Right ventricle myocardium inferior (tissue), 1 donor: ENCODE results near the gene TMEM8B. TPM values are rescaled to one million over a fixed set of nuclear protein-coding genes. Genes with fewer than 3 reads are reported as not detected.
"Not testable (repeated sequence)": the region's sequence is repeated elsewhere in the genome, so short reads cannot be mapped to it uniquely, and the experiment has no call there.

Experiments used
- ATAC-seq: fragments of 200-7000 bp; cut with Tn5 transposase; one replicate; pipeline ENCODE4 v1.9.1; 2020; ENCODE audit warnings: mild to moderate bottlenecking, moderate library complexity
- DNase-seq: peaks from one replicate; pipeline ENCODE4 v3.0.0; 2021; ENCODE audit errors: missing footprints
- intact Hi-C: fragments of 100-400 bp; cut with DNase I; formaldehyde crosslinking; loops from one replicate; pipeline ENCODE4 v1.11.0; 2022
- total RNA-seq: library from RNA; stranded (reverse); fragmentation: NEBNext Ultra II Directional; extraction: Animal tissue kit (Norgen Biotek cat#: 25700); gene quantifications from one replicate; pipeline ENCODE4 v1.2.1, GENCODE V29; 2021
- donor health status: DM: no; HTN: yes; CAD: no; lungs with severe emphysema.

Gene TMEM8B
- total RNA-seq, 1 donor from 2014 or later = 13.8 TPM

DNA sequence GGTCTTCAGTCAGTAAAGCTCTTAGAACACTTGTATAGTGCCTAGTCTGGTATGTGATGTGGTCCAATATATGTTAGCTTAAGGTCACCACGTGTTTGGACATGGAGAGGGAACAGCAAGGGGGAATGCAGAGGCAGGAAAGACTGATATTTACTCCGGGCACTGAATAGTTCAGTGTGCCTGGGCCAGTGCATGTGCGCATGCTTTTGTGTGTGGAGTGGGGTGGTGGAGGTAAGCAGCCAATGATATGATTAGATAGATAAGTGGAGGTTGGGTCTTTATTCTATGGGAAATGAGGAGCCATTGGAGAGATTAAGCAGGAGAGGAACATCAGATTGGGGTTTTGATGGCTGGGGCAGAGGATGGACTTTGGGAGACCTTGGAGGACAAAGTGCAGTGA is 27.2 kb downstream of the TMEM8B start:
- DNase-seq = no peak
- ATAC-seq = no peak
- intact Hi-C loops = no loop called here

DNA sequence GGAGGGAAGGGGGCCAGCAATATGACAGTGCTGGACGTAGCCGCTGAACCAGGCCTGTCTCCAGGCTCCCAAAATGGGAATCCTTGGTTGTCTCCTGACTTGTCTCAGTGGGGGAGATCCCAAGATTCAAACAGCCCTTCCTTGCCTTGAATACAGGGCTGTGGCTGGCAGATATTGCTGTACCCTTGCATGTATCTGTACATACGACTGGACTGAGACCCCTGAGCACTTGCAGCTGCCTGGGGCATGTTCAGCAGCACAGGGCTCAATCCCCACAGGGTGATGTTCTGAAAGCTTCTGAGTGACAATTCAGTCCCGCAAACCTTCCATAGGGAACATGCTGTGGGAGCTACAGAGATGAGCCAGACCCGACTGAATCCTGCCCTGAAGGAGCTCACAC is 27.9 kb downstream of the TMEM8B start:
- intact Hi-C loops = no loop called here
- ATAC-seq = no peak
- no peak for DNase-seq

- intact Hi-C loops = no loop called here
- ATAC-seq (no peak), DNase-seq (no peak)
Measured at GRCh38 chr9:35858458-35858857, 29.4 kb downstream of the TMEM8B start.

GRCh38 chr9:35859310-35859989 is 30.4 kb downstream of the TMEM8B start:
- DNase-seq = no peak
- intact Hi-C loops = no loop called here
- ATAC-seq = no peak

DNA sequence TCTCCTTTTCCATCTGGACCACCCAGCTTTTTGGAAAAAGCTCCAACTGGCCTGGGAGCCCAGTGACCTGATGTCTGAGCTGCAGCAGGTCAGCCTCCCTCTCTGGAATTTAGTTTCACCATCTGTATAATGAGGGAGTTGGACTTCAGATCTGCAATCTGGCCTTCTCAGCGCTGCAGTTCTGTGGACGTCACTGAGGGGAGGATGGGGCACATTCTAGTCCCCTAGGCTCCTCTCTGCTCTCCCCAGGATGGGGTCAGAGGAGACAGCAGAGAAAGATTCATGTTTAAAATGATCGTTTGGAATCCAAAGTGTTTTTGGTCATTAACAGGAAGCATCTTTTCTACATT is 30.9 kb downstream of the TMEM8B start:
- intact Hi-C loops = no loop called here
- no peak for ATAC-seq

DNA sequence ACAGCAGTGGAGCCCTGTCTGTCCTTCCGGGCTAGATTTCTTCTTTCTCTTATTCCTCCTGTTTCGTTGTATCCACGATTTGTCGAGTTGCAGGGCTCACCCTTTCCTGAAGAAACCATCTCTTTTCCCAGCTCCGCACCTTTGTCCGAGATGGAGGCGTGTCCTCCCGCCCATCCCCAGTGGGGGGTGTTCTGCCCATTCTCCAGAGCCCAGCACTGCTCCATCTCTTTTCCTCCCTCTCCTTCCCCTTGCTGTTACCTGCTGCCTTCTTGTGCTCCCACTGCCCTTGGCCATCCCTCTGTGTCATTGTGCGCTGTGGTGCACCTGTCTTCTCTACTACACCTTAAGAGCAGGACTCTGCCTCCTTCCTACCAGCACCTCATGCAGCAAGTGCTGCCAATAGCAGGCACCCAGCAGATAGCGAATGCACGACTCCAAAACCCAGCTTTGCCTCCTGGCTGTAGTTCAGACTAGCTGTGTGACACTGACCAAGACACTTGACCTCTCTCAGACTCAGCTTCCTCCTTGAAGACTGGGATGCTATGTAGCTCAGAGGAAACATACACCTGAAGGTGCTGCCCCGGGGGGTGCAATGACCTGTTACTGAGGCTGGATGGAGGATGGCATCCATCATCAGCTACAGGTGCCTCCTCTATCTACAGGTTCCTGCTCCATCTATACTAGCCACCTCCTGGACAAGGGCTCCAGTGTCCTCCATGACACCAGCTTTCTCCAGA is 32.3 kb downstream of the TMEM8B start:
- DNase-seq (no peak), ATAC-seq (no peak)
- intact Hi-C loops = no loop called here

More for the DNA sequence above, 30.9 kb downstream of the TMEM8B start:
- DNase-seq = no peak

DNA sequence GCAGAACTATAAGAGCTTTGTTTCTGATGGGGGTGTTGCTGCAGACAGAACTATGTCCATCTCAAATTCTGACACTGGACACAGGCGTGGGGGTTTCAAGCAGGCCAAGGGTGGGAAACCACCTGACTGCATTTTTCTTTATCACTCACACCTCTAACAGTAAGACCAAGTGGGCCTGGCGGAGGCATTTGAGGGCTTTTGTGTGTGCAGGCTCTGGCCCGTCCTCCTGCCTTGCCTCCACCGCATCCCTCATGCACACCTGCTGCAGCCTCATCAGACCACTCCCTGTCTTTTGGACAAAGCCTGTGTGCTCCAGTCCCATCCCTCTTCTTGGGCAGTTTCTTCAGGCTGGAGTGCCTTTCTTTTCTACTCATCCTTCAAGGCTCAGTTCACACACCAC is 33.3 kb downstream of the TMEM8B start:
- intact Hi-C loops = no loop called here
- no peak for ATAC-seq
- DNase-seq = no peak

DNA sequence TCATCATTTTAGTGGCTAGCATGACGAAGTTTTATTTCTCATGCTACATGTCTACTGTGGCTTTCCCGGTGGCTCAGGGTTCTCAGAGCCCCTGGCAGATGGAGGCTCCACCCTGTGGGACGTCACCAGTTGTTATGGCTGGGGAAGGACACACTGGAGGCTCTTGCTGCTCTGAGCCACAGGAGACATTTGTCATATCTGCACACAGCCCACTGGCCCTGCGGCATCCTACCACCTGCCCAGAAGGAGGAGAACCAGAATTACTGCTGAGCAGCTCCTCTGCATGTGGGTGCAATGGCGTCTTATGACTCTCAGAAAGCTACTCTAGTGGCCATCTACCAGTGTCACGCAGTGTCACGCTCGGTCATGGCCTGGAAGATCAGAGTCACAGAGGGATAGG is 34.6 kb downstream of the TMEM8B start:
- ATAC-seq = peak; percentile 29
- no peak for DNase-seq
- intact Hi-C loops = no loop called here

GRCh38 chr9:35864695-35865255 is 35.7 kb downstream of the TMEM8B start:
- intact Hi-C loops = no loop called here
- DNase-seq = no peak
- ATAC-seq = no peak

GRCh38 chr9:35867538-35867937 is 38.5 kb downstream of the TMEM8B start:
- DNase-seq (no peak), ATAC-seq (no peak)
- intact Hi-C loops = no loop called here

DNA sequence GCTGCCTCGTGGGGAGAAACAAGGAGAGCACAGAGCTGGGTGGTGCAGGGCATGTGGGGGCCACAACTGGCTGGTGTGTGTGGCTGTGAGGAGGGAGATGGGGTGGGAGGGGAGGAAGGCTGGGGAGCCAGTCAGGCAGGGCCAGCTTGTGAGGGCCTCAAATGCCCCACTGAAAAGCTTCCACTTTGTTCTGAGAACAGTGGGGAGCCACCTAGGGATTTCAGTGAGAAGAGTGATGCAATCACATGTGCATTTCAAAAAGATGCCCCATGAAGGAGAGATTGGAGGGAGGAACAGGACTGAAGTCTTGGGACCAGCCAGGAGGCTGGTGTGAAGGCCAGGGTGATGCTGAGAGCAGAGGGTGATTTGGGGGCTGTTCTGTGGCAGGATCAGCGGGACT is 39.9 kb downstream of the TMEM8B start:
- intact Hi-C loops = no loop called here
- DNase-seq = no peak
- no peak for ATAC-seq

DNA sequence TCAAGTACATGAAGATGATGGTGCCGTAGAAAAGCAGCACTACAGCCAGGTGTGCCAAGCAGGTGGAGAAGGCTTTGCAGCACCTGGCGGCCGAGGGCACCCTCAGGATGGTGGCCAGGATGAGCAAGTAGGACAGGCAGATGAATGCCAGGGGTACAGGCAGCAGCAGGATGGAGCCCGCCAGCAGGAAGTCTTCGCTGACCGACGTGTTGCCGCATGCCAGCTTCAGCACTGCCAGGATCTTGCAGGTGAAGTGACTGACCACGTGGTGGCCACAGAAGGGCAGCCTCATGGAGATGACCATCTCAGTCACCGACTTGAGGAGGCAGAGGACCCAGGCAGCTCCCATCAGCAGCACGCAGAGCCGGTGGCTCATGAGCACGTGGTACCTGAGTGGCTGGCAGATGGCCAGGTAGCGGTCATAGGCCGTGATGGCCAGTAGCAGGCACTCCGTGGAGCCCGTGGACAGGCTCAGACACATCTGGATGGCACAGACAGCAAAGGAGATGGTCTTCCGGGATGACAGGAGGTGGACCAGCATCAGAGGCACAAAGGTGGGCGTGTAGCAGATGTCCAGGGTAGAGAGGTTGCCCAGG is 40.7 kb downstream of the TMEM8B start:
- DNase-seq (no peak), ATAC-seq (no peak)
- intact Hi-C loops = no loop called here

DNA sequence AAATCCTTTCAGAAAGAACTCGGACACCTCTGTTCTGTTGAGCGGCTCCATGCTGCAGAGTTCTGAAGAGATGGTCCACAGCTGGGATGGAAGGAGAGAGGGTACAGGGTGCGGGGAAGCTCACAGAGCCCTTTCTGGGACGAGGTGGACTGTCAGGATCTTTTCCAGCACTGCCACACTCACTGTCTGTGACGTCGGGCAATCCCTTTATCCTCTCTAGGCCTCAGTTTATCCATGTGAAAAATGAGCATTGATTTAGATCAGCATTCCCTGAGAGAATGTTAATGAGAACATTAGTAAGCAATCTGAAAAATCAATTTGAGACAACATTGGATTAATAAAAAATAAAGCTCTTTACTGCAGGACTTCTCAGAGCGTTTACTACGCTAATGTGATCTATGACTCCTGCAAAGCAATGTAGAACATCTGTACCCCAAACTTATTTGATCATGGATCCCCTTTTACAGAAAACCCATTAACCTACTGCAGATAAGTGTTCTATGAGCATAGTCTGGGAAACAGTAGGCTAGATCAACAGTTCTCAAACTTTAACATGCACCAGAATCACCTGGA is 41.4 kb downstream of the TMEM8B start, which contains the start of gene OR13J1:
OR13J1 (minus strand) TSS at position 51 of the 573 bp plus-strand sequence; CDS start at position 51, 0 bp downstream.
- intact Hi-C loops = no loop called here
- ATAC-seq = no peak

DNA sequence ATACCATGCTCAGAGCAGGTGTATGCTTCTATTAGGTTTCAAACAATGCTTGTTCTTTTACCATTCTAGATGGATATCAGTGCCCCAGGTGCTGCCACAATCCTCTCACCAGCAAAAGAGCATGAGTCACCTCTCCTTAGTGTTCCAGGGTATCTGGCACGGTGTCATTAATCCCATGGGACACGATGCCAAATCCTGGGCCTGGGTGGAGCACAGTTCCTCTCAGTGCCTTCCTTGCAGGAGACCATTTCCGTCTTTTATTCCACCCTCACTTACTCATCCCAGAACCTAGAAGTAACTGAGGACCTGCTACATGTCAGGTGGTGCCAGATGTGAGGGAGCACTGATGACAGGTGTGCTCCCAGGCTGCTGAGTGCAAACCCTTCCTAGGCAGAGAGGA is 42.5 kb downstream of the TMEM8B start:
- DNase-seq = no peak
- intact Hi-C loops = no loop called here
- ATAC-seq = no peak

More for the DNA sequence above, 41.4 kb downstream of the TMEM8B start, which contains the start of gene OR13J1:
- DNase-seq = no peak

GRCh38 chr9:35872505-35872904 is 43.5 kb downstream of the TMEM8B start:
- no peak for DNase-seq
- no peak for ATAC-seq
- intact Hi-C loops = no loop called here

DNA sequence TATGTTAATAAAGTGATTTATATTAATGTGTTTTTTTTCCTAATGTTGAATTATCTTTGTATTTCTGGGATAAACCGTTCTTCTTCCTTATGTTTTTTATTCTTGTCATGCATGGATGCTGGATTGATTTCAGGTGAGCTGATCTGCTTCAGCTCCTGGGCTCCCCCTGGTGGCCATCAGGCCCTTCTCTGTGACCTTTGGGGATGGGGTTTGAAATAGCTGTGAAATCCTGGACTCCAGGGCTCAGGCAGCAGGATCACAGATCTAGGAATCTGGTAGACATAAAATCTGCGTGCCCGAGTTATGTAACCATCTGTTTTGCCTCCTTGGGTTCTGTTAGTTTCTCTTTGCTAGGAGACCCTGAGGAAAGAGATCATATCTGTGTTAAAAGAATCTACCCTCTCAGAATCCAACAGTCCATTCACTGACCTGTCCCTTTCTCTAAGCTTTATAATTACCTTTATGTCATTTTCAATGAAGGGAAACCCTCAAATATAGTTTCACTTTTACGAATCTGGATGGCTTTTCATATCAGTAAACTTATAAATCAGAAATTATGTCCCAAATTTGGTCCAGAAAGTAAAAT is 53.3 kb downstream of the TMEM8B start:
- peak; percentile 81 for ATAC-seq
- intact Hi-C loops = loop anchor here (1.0 to 10.0 kb wide), 3 partner anchors 56 to 238 kb away; no protein-coding TSS in a partner anchor
- peak; percentile 90 for DNase-seq

DNA sequence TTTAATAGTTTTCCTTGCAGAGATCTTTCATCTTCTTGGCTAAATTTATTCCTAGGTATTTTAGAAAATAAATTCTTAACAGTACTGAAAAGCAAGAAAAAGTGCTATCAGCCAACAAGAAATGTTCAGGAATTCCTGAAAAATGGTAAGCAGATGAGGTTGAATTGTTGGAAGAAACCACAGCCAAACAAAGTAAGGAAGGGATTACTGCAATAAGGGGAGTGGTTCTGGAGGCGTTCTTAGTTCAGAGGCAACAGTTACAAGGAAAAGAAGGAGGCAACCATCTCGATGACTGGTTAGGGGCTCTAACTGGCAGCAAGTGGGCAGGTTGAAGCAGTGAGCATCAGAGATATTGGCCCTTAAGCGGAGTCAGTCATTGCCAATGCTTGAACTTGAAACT is 54.0 kb downstream of the TMEM8B start:
- DNase-seq (no peak), ATAC-seq (no peak)
- intact Hi-C loops = loop anchor here (1.0 to 10.0 kb wide), 3 partner anchors 57 to 238 kb away; no protein-coding TSS in a partner anchor

- DNase-seq, ATAC-seq: not testable (repeated sequence)
- intact Hi-C loops = loop anchor here (10.0 kb wide), 1 partner anchor 240 kb away; no protein-coding TSS in a partner anchor
Measured at GRCh38 chr9:35884908-35885307, 55.9 kb downstream of the TMEM8B start.

DNA sequence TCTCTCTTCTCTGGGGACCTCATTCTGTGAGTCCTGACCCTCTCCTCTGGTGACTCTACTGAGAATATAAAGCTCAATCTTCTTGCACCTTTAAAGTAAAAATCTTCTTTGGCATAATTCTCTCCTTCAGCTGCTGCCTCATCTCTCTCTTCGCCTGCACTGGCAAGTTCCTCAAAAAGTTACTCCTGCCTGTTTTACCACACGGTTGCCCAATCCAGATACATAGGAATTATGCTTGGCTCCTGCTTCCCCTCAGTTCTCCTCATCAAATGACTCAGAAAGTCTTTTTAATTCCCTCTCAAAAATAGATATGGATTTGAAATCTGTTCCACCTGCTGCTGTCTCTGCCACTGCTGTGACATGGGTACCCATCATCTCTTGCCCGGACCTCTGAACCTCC is 62.6 kb downstream of the TMEM8B start:
- DNase-seq (no peak), ATAC-seq (no peak)
- intact Hi-C loops = no loop called here
